ENCODE data around the gene ABCC1. TPM values are rescaled to one million over a fixed set of nuclear protein-coding genes. Genes with fewer than 3 reads are reported as not detected.
A peak's percentile ranks its signal among the peaks of the same experiment; 100 is the strongest.

ABCC1 gene
- total and polyA plus RNA-seq, 2 of the 8 experiments (the other 6 are each of a cell fraction or from before 2014, with no cell fraction given), result 42.6 to 66.8 TPM

DNA sequence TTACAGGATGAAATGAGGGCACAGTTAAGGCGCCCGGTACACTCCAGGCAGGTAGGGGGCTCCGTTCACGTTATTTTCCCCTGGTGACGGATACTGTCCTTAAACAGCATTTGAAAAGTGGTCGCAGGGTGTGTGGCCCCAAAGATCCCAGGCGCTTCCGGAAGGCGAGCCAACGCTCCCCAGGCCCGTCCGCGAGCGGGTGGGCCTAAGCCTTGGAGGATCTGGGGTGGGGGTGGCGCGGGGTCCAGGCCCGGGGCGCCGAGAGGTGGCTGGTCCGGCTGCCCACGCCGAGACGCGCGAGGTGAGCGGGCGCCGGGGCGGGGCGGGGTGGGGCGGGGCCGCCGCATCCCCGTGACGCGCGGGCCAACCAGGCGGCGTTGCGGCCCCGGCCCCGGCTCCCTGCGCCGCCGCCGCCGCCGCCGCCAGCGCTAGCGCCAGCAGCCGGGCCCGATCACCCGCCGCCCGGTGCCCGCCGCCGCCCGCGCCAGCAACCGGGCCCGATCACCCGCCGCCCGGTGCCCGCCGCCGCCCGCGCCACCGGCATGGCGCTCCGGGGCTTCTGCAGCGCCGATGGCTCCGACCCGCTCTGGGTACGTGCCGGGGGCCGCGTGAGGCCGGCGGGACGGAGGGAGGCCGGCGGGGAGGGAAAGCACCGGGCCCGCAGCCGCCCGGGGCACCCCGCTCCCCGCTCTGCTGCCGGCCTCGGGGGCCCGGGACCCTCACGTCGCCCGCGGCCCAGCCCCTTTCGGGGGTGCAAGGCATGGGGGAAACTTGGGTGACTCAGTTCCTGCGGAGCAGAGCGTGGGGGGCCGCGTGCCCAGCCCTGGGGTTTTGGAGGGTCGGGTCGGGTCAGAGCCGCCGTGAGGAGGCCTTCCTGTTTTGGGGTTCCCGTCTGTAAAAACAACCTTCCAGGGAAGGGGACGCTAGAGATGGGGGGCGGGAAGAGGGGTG, at the start of gene ABCC1 (continued):
- peak in 1 of 2 experiments; percentile 22; a peak in 1 of 4 replicates for TF ChIP-seq RAD21 (IDR thresholded peaks at IDR 0.05 in 1 of 2, conservative IDR thresholded peaks at IDR 0.05 in 1 of 2; ENCODE audit: low read depth in 2 of 2, low read length in 2 of 2)
- TF ChIP-seq GTF2F1 (IDR thresholded peaks at IDR 0.05; ENCODE audit: borderline replicate concordance, low read depth, low read length), result no peak
- 0 out of 2 replicates have a peak, but pooled peaks have one; percentile 6 for TF ChIP-seq TAF1 (IDR thresholded peaks at IDR 0.05; ENCODE audit: low read depth, low read length)
- no peak for TF ChIP-seq KDM1A (IDR thresholded peaks at IDR 0.05; ENCODE audit: borderline replicate concordance, low read length)
- TF ChIP-seq KDM4A (IDR thresholded peaks at IDR 0.05; ENCODE audit: low read depth, low read length, severe bottlenecking), result peak; percentile 81
